GM23338 (cell line): ENCODE measurements around the gene YOD1. TPM values are rescaled to one million over a fixed set of nuclear protein-coding genes. Genes with fewer than 3 reads are reported as not detected.

Source experiments
- ATAC-seq: fragments of 200-7000 bp; cut with Tn5 transposase; 3 replicates; pipeline ENCODE4 v1.9.1; 2020
- DNase-seq: peaks from one replicate; pipeline ENCODE4 v3.0.0-alpha.2; 2015; ENCODE audit warnings: low spot score
- H2AFZ ChIP-seq: fragments of 200-600 bp; sonication (generic); 2 replicates; pipeline ENCODE4 v1.8.0; 2016; ENCODE audit warnings: antibody characterized with exemption, mild to moderate bottlenecking, moderate library complexity
- H3F3A ChIP-seq: fragments of 200-600 bp; sonication (generic); replicated peaks from 2 replicates; pipeline ENCODE4 v1.8.0; 2017; ENCODE audit warnings: antibody characterized with exemption, mixed run types, low read depth
- H3K27ac ChIP-seq: fragments of 200-600 bp; sonication (generic); 2 replicates; pipeline ENCODE4 v1.6.1; 2016; ENCODE audit warnings: low read depth
- H3K27me3 ChIP-seq: fragments of 200-600 bp; sonication (generic); 2 replicates; pipeline ENCODE4 v1.8.0; 2016; ENCODE audit warnings: mild to moderate bottlenecking, mixed run types, moderate library complexity; ENCODE audit not compliant: insufficient read depth
- H3K36me3 ChIP-seq: fragments of 200-600 bp; sonication (generic); 2 replicates; pipeline ENCODE4 v1.8.0; 2016; ENCODE audit warnings: mild to moderate bottlenecking; ENCODE audit not compliant: insufficient read depth
- H3K4me1 ChIP-seq: fragments of 200-600 bp; sonication (generic); 2 replicates; pipeline ENCODE4 v1.8.0; 2016; ENCODE audit warnings: mild to moderate bottlenecking, moderate library complexity; ENCODE audit not compliant: insufficient read depth
- H3K4me2 ChIP-seq: fragments of 200-600 bp; sonication (generic); 2 replicates; pipeline ENCODE4 v1.7.1; 2017; ENCODE audit warnings: mixed run types
- H3K4me3 ChIP-seq: fragments of 200-600 bp; sonication (generic); 2 replicates; pipeline ENCODE4 v1.6.1; 2016; ENCODE audit warnings: mixed run types
- H3K79me2 ChIP-seq: fragments of 200-600 bp; sonication (generic); replicated peaks from 2 replicates; pipeline ENCODE4 v1.8.0; 2017; ENCODE audit warnings: mild to moderate bottlenecking; ENCODE audit not compliant: insufficient read depth
- H3K9me2 ChIP-seq: fragments of 200-600 bp; sonication (generic); 2 replicates; pipeline ENCODE4 v1.8.0; 2017; ENCODE audit not compliant: insufficient read depth
- H4K20me1 ChIP-seq: fragments of 200-600 bp; sonication (generic); replicated peaks from 2 replicates; pipeline ENCODE4 v1.8.0; 2017; ENCODE audit warnings: mild to moderate bottlenecking; ENCODE audit not compliant: insufficient read depth
- H3K27ac Mint-ChIP-seq: 2 replicates; pipeline ENCODE4 v1.8.0; 2020; ENCODE audit warnings: inconsistent platforms, mild to moderate bottlenecking, moderate library complexity, mixed read lengths
- H3K27me3 Mint-ChIP-seq: 3 replicates; pipeline ENCODE4 v1.8.0; 2022; ENCODE audit warnings: low read depth, mild to moderate bottlenecking, moderate library complexity, mixed read lengths, inconsistent platforms; ENCODE audit not compliant: insufficient read depth, poor library complexity
- H3K36me3 Mint-ChIP-seq: 3 replicates; pipeline ENCODE4 v1.8.0; 2021; ENCODE audit warnings: low read depth, mild to moderate bottlenecking, inconsistent platforms, moderate library complexity, mixed read lengths
- H3K4me1 Mint-ChIP-seq: 3 replicates; pipeline ENCODE4 v1.8.0; 2020; ENCODE audit warnings: mild to moderate bottlenecking, inconsistent platforms, mixed read lengths
- H3K4me3 Mint-ChIP-seq: 3 replicates; pipeline ENCODE4 v1.8.0; 2021; ENCODE audit warnings: moderate library complexity, mild to moderate bottlenecking, inconsistent platforms, mixed read lengths
- H3K9me3 Mint-ChIP-seq: 3 replicates; pipeline ENCODE4 v1.8.0; 2020; ENCODE audit warnings: moderate library complexity, mild to moderate bottlenecking, inconsistent platforms, mixed read lengths
- CREB1 ChIP-seq: fragments of 250-450 bp; sonication (Bioruptor Pico); IDR thresholded peaks from 2 replicates; pipeline ENCODE4 v1.5.0; 2020; ENCODE audit warnings: low read depth, mild to moderate bottlenecking, moderate library complexity
- CTCF ChIP-seq, 2 experiments: fragments of 200-600 bp in 1 of 2; sonication (generic) in 1 of 2; conservative IDR thresholded peaks; 2 replicates each; pipeline versions ENCODE4 v1.5.1 to v1.6.1; 2016 to 2017; ENCODE audit warnings: antibody characterized with exemption in 2 of 2, low read depth in 2 of 2, mild to moderate bottlenecking in 2 of 2, moderate library complexity in 1 of 2
- ETS1 ChIP-seq: IDR thresholded peaks from 2 replicates; pipeline ENCODE4 v1.6.1; 2016; ENCODE audit warnings: antibody characterized with exemption
- EZH2 ChIP-seq: fragments of 200-600 bp; sonication (generic); IDR thresholded peaks from one replicate; pipeline ENCODE4 v1.8.0; 2017; ENCODE audit warnings: antibody characterized with exemption, mild to moderate bottlenecking, low read depth; ENCODE audit not compliant: unreplicated experiment
- EZH2phosphoT487 ChIP-seq: fragments of 200-600 bp; sonication (generic); IDR thresholded peaks from one replicate; pipeline ENCODE4 v1.8.1; 2018; ENCODE audit warnings: antibody characterized with exemption; ENCODE audit not compliant: unreplicated experiment
- JUNB ChIP-seq: IDR thresholded peaks from one replicate; pipeline ENCODE4 v1.6.1; 2016; ENCODE audit warnings: antibody characterized with exemption; ENCODE audit not compliant: unreplicated experiment
- NANOG ChIP-seq: IDR thresholded peaks from 2 replicates; pipeline ENCODE4 v1.6.1; 2016; ENCODE audit warnings: antibody characterized with exemption, borderline replicate concordance
- POLR2AphosphoS5 ChIP-seq: IDR thresholded peaks from 2 replicates; pipeline ENCODE4 v1.6.1; 2016; ENCODE audit warnings: antibody characterized with exemption, low read depth
- REST ChIP-seq: IDR thresholded peaks from one replicate; pipeline ENCODE4 v1.6.1; 2018; ENCODE audit warnings: antibody characterized with exemption; ENCODE audit not compliant: unreplicated experiment
- STAT1 ChIP-seq: IDR thresholded peaks from one replicate; pipeline ENCODE4 v1.6.1; 2016; ENCODE audit warnings: antibody characterized with exemption; ENCODE audit not compliant: unreplicated experiment
- ZNF114 ChIP-seq: fragments of 250-450 bp; sonication (Bioruptor Pico); IDR thresholded peaks from 2 replicates; pipeline ENCODE4 v1.5.0; 2020; ENCODE audit warnings: mild to moderate bottlenecking, moderate library complexity
- ZNF331 ChIP-seq: fragments of 250-450 bp; sonication (Bioruptor Pico); IDR thresholded peaks from 2 replicates; pipeline ENCODE4 v1.5.0; 2020; ENCODE audit warnings: low read depth, mild to moderate bottlenecking, moderate library complexity
- ZNF462 ChIP-seq: fragments of 250-450 bp; sonication (Bioruptor Pico); IDR thresholded peaks from 2 replicates; pipeline ENCODE4 v1.5.0; 2020; ENCODE audit warnings: mild to moderate bottlenecking, moderate library complexity
- polyA plus RNA-seq: library from polyadenylated mRNA; unstranded; fragments of >200 nt; fragmentation: Nextera tagmentation; extraction: Ambion mirVana; gene quantifications from 2 replicates; pipeline ENCODE4 v1.2.1, GENCODE V29; 2016
- total RNA-seq: library from RNA; depleted of rRNA; stranded (reverse); fragments of >200 nt; shearing (Covaris generic); gene quantifications from 2 replicates; pipeline ENCODE4 v1.2.3, GENCODE V29; 2014

The YOD1 gene
- total and polyA plus RNA-seq, 2 experiments from 2014 or later: 4.6 to 21.9 TPM

GRCh38 chr1:207049514-207049913 lies 1.5 kb downstream of the YOD1 start (continued):
- no peak for TF ChIP-seq STAT1
- TF ChIP-seq EZH2phosphoT487: no peak
- TF ChIP-seq POLR2AphosphoS5: no peak
- no peak for TF ChIP-seq ZNF331 (CRISPR knock-in tag)
- no peak for TF ChIP-seq EZH2
- TF ChIP-seq ETS1: no peak

- no peaks in the 10 kb centered on the region for H3K27me3 ChIP-seq
- H3K36me3 ChIP-seq: peaks cover 9% of the 10 kb centered on the region; the same call in 1 of the 2 replicates
- peaks cover 28% of the 10 kb centered on the region for H3K36me3 Mint-ChIP-seq
- H3K4me2 ChIP-seq: no peak overlapping the region
- H3F3A ChIP-seq: no peaks in the 10 kb centered on the region
- peaks cover 15% of the 10 kb centered on the region; the same call in 1 of the 2 replicates for H4K20me1 ChIP-seq
- DNase-seq (no peak), ATAC-seq (no peak)
- no peak overlapping the region for H3K27ac ChIP-seq
- H2AFZ ChIP-seq: no peak overlapping the region
- H3K4me3 Mint-ChIP-seq: peak overlapping the region; percentile 99; the same call in 2 of the 3 replicates
- H3K9me2 ChIP-seq: no peaks in the 10 kb centered on the region
- peaks cover 42% of the 10 kb centered on the region for H3K4me1 Mint-ChIP-seq
- H3K4me3 ChIP-seq: peak overlapping the region; percentile 72
- H3K9me3 Mint-ChIP-seq: no peaks in the 10 kb centered on the region; the same call in 2 of the 3 replicates
- H3K4me1 ChIP-seq: peaks cover 19% of the 10 kb centered on the region; the same call in 1 of the 2 replicates
- no peak overlapping the region for H3K27ac Mint-ChIP-seq
- peaks cover 61% of the 10 kb centered on the region for H3K79me2 ChIP-seq
- peaks cover 5% of the 10 kb centered on the region for H3K27me3 Mint-ChIP-seq
- TF ChIP-seq ZNF114: no peak
- no peak for TF ChIP-seq CTCF (conservative IDR thresholded peaks at IDR 0.05; ENCODE audit: low read depth in 2 of 2)
- TF ChIP-seq JUNB: no peak
- no peak for TF ChIP-seq POLR2AphosphoS5
- no peak for TF ChIP-seq EZH2
- TF ChIP-seq CREB1 (CRISPR knock-in tag): no peak
- no peak for TF ChIP-seq NANOG
- TF ChIP-seq ZNF331 (CRISPR knock-in tag): no peak
- TF ChIP-seq REST: no peak
- TF ChIP-seq ZNF462 (CRISPR knock-in tag): no peak
Measured at GRCh38 chr1:207049054-207049453, 2.0 kb downstream of the YOD1 start.
